ENCODE data around the gene MB.

DNA sequence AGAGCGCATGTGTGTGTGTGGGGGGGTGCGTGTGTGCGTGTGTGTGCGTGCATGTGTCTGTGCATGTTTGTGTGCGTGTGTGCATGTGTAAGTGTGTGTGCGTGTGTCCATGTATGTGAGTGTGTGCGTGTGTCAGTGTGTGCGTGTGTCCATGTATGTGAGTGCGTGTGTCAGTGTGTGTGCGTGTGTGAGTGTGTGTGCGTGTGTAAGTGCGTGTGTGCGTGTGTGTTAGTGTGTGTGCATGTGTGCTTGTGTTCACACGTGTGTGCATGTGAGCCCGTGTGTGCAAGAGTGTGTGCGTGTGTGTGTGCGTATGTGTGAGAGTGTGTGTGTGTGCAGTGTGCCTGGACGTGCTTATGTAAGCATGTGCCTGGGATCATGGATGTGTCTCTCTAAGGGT, 16.4 kb upstream of the MB start:
- TF ChIP-seq PATZ1 (CRISPR knock-in tag; IDR thresholded peaks at IDR 0.05; ENCODE audit: borderline replicate concordance) (no peak), ARNTL (CRISPR knock-in tag; IDR thresholded peaks at IDR 0.05; ENCODE audit: borderline replicate concordance, low read depth) (no peak), GLIS3 (CRISPR knock-in tag; IDR thresholded peaks at IDR 0.05) (no peak), RARB (CRISPR knock-in tag; IDR thresholded peaks at IDR 0.05) (no peak), OSR1 (CRISPR knock-in tag; IDR thresholded peaks at IDR 0.05) (no peak)

All from SK-N-SH treated with all-trans-retinoic acid at 6 μM for 48 hours (cell line).